Neural cell (in vitro differentiated cells): ENCODE results near the gene DIDO1. TPM values are rescaled to one million over a fixed set of nuclear protein-coding genes. Genes with fewer than 3 reads are reported as not detected.

Experiments
- H2AFZ ChIP-seq: fragments of 200-600, 300-800 bp; sonication (generic), shearing (Covaris generic); 2 replicates; pipeline ENCODE4 v1.6.0; 2014; ENCODE audit warnings: low read depth, mild to moderate bottlenecking, antibody characterized with exemption, low read length, moderate library complexity
- H3F3A ChIP-seq: fragments of 200-600 bp; shearing (Covaris generic); 2 replicates; pipeline ENCODE4 v1.6.1; 2016; ENCODE audit warnings: mild to moderate bottlenecking, moderate library complexity, mixed read lengths, antibody characterized with exemption, low read length; ENCODE audit not compliant: insufficient read depth, poor library complexity, severe bottlenecking
- H3K27ac ChIP-seq: fragments of 200-600, 300-800 bp; sonication (generic), shearing (Covaris generic); 2 replicates; pipeline ENCODE4 v1.5.1; 2014; ENCODE audit warnings: mild to moderate bottlenecking, low read length, moderate library complexity
- H3K27me3 ChIP-seq: fragments of 300-800, 200-600 bp; sonication (generic), shearing (Covaris generic); 2 replicates; pipeline ENCODE4 v1.6.0; 2014; ENCODE audit warnings: mild to moderate bottlenecking, low read depth, low read length, moderate library complexity; ENCODE audit not compliant: insufficient read depth
- H3K36me3 ChIP-seq: fragments of 300-800, 200-600 bp; sonication (generic), shearing (Covaris generic); 2 replicates; pipeline ENCODE4 v1.5.1; 2014; ENCODE audit warnings: mild to moderate bottlenecking, antibody characterized with exemption, low read length, moderate library complexity; ENCODE audit not compliant: insufficient read depth
- H3K4me2 ChIP-seq: fragments of 300-800, 200-600 bp; sonication (generic), shearing (Covaris generic); 2 replicates; pipeline ENCODE4 v1.6.0; 2014; ENCODE audit warnings: mild to moderate bottlenecking, low read length
- H3K4me3 ChIP-seq: fragments of 300-800, 200-600 bp; sonication (generic), shearing (Covaris generic); 2 replicates; pipeline ENCODE4 v1.5.1; 2014; ENCODE audit warnings: mild to moderate bottlenecking, low read length, moderate library complexity
- H3K79me2 ChIP-seq: fragments of 200-600 bp; shearing (Covaris generic); replicated peaks from 2 replicates; pipeline ENCODE4 v1.6.0; 2014; ENCODE audit warnings: mild to moderate bottlenecking, low read length, moderate library complexity; ENCODE audit not compliant: insufficient read depth
- H3K9ac ChIP-seq: fragments of 300-800, 200-600 bp; sonication (generic), shearing (Covaris generic); 2 replicates; pipeline ENCODE4 v1.6.1; 2016; ENCODE audit warnings: mild to moderate bottlenecking, low read length, mixed read lengths
- H3K9me2 ChIP-seq: fragments of 200-600 bp; shearing (Covaris generic); 2 replicates; pipeline ENCODE4 v1.6.1; 2016; ENCODE audit warnings: mild to moderate bottlenecking, low read length, mixed read lengths; ENCODE audit not compliant: insufficient read depth
- H3K9me3 ChIP-seq: fragments of 200-600, 300-800 bp; sonication (generic), shearing (Covaris generic); 2 replicates; pipeline ENCODE4 v1.6.1; 2016; ENCODE audit warnings: mild to moderate bottlenecking, mixed run types, low read length, moderate library complexity, mixed read lengths
- H4K20me1 ChIP-seq: fragments of 200-600 bp; shearing (Covaris generic); 2 replicates; pipeline ENCODE4 v1.6.1; 2016; ENCODE audit warnings: mild to moderate bottlenecking, mixed run types; ENCODE audit not compliant: insufficient read depth
- CTCF ChIP-seq: fragments of 450-650 bp; IDR thresholded peaks from 2 replicates; pipeline ENCODE4 v1.5.1; 2014; ENCODE audit warnings: antibody characterized with exemption, mild to moderate bottlenecking, moderate library complexity; ENCODE audit not compliant: poor library complexity, severe bottlenecking
- EP300 ChIP-seq: fragments of 450-650 bp; conservative IDR thresholded peaks from 2 replicates; pipeline ENCODE4 v1.6.1; 2014; ENCODE audit warnings: antibody characterized with exemption, mild to moderate bottlenecking, moderate library complexity; ENCODE audit not compliant: poor library complexity, severe bottlenecking
- EZH2 ChIP-seq: fragments of 200-600, 300-800 bp; shearing (Covaris generic), sonication (generic); IDR thresholded peaks from 2 replicates; pipeline ENCODE4 v1.6.1; 2014; ENCODE audit warnings: antibody characterized with exemption, low read length, borderline replicate concordance, mild to moderate bottlenecking; ENCODE audit not compliant: insufficient read depth, poor library complexity, severe bottlenecking
- MXI1 ChIP-seq: fragments of 450-650 bp; conservative IDR thresholded peaks from 2 replicates; pipeline ENCODE4 v1.6.1; 2014; ENCODE audit warnings: antibody characterized with exemption, mild to moderate bottlenecking; ENCODE audit not compliant: poor library complexity, severe bottlenecking
- POLR2AphosphoS5 ChIP-seq: IDR thresholded peaks from 2 replicates; pipeline ENCODE4 v1.6.1; 2012
- RAD21 ChIP-seq: fragments of 450-650 bp; conservative IDR thresholded peaks from 2 replicates; pipeline ENCODE4 v1.6.1; 2014; ENCODE audit warnings: antibody characterized with exemption, mild to moderate bottlenecking, moderate library complexity
- REST ChIP-seq: IDR thresholded peaks from 2 replicates; pipeline ENCODE4 v1.6.1; 2012; ENCODE audit warnings: borderline replicate concordance
- SMC3 ChIP-seq: fragments of 450-650 bp; conservative IDR thresholded peaks from 2 replicates; pipeline ENCODE4 v1.6.1; 2014; ENCODE audit warnings: antibody characterized with exemption, mild to moderate bottlenecking, moderate library complexity; ENCODE audit not compliant: poor library complexity
- TAF1 ChIP-seq: IDR thresholded peaks from 2 replicates; pipeline ENCODE4 v1.6.1; 2012; ENCODE audit warnings: low read depth
- polyA plus RNA-seq: library from polyadenylated mRNA; depleted of rRNA; stranded (reverse); fragments of >200 nt; gene quantifications from 2 replicates; pipeline ENCODE4 v1.2.3, GENCODE V29; 2014

DIDO1 gene
- polyA plus RNA-seq, 1 donor from 2014 or later, result 42.8 TPM

DNA sequence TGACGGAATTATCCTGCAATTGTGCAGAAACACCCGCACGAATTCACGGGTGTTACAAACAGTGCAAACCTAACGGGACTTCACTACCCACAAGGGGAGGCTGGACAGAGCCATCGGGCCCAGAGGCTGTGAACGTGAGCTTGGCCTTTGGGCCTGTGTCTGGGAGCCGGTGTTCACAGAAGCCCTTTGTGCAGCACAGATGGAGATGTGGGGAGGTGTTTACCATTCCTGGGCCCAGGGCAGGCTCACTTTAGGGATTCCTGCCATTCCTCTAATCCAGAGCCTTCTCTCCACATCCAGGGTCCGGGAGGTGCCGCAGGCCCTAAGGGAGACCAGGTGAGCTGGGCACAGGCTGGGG, 94.5 kb downstream of the DIDO1 start:
- TF ChIP-seq POLR2AphosphoS5 (no peak), SMC3 (no peak), RAD21 (no peak), MXI1 (no peak), TAF1 (no peak), CTCF (no peak), EP300 (no peak), REST (no peak), EZH2 (no peak)
- Histone ChIP-seq H2AFZ (no peak overlapping the region), H3K27ac (no peak overlapping the region)

DNA sequence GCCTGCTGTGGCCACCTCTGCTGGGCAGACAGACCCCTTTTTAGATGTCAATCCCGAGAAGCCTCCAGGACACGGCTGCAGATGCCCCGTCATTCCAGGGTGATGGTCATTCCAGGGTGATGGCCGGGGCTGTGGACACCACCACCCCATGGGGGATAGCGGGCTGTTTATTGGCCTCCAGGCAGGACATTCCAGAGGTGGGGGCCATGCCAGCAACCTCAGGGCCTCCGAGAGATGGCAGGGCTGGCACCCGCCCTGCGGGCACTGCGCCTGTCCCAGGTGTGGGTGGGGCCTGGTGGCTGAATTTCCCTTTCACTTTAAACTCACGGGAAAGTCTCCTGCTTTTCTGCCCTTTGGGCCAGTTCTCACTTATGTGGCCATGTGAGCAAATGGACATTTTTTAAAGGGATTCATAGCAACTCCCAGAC, 94.9 kb downstream of the DIDO1 start:
- Histone ChIP-seq H3K4me3 (no peak overlapping the region), H3K9me2 (no peaks in the 10 kb centered on the region), H3K27me3 (no peaks in the 10 kb centered on the region), H3K79me2 (no peaks in the 10 kb centered on the region), H3K27ac (no peak overlapping the region), H3K9me3 (no peaks in the 10 kb centered on the region), H2AFZ (no peak overlapping the region), H4K20me1 (no peaks in the 10 kb centered on the region), H3K36me3 (no peaks in the 10 kb centered on the region), H3K9ac (no peak overlapping the region), H3F3A (no peaks in the 10 kb centered on the region), H3K4me2 (no peak overlapping the region)
- no peak for TF ChIP-seq CTCF
- no peak for TF ChIP-seq REST
- TF ChIP-seq RAD21, result no peak
- no peak for TF ChIP-seq TAF1
- no peak for TF ChIP-seq SMC3
- TF ChIP-seq EZH2, result no peak
- no peak for TF ChIP-seq POLR2AphosphoS5
- no peak for TF ChIP-seq MXI1
- no peak for TF ChIP-seq EP300

More for the DNA sequence above, 94.5 kb downstream of the DIDO1 start:
- no peaks in the 10 kb centered on the region for H3K9me3 ChIP-seq
- H3K27me3 ChIP-seq, result no peaks in the 10 kb centered on the region
- no peaks in the 10 kb centered on the region for H3K36me3 ChIP-seq
- no peak overlapping the region for H3K4me2 ChIP-seq
- no peaks in the 10 kb centered on the region for H4K20me1 ChIP-seq
- H3F3A ChIP-seq, result no peaks in the 10 kb centered on the region
- H3K79me2 ChIP-seq, result no peaks in the 10 kb centered on the region
- no peak overlapping the region for H3K4me3 ChIP-seq
- no peaks in the 10 kb centered on the region for H3K9me2 ChIP-seq
- no peak overlapping the region for H3K9ac ChIP-seq
